NOMO-1 (cell line): ENCODE measurements around the gene LEMD1.
A peak's percentile ranks its signal among the peaks of the same experiment; 100 is the strongest.
"Not testable (repeated sequence)": the region's sequence is repeated elsewhere in the genome, so short reads cannot be mapped to it uniquely, and the experiment has no call there.

Source experiments
- DNase-seq, 2 experiments: peaks; one replicate each; lab custom pipeline; 2025; ENCODE audit not compliant: unreplicated experiment in 2 of 2; lab: John Stamatoyannopoulos, UW

The LEMD1 gene

DNA sequence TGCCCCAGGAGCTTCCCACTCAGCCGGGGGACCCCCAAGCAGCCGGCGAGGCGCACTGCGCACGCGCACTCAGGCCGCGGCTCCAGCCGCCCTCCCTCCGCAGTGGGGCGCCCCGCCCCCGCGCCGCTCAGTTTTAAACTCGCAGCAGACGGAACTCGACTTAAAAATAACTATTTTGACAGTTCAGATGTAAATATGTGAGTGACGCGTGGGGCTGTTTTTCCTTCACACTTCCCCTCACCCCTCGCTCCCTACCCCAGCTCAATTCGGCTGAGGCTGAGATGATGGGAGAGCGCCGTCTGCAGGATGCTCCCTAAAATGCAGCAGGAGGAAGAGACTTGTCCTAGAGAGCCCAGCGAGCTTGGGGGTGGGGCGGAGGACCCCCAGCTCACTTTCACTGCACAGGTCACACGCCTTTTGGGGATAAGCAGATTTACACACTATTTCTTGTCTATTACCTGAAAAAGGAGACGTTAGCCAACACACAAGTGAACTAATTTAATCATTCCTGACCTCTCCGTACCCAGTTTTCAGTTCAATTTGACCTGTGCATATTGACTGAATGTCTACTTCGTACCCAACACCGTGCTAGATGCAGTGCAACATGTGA, 8.9 kb upstream of the LEMD1 start:
- peak; percentile 33 to 49 for DNase-seq

DNA sequence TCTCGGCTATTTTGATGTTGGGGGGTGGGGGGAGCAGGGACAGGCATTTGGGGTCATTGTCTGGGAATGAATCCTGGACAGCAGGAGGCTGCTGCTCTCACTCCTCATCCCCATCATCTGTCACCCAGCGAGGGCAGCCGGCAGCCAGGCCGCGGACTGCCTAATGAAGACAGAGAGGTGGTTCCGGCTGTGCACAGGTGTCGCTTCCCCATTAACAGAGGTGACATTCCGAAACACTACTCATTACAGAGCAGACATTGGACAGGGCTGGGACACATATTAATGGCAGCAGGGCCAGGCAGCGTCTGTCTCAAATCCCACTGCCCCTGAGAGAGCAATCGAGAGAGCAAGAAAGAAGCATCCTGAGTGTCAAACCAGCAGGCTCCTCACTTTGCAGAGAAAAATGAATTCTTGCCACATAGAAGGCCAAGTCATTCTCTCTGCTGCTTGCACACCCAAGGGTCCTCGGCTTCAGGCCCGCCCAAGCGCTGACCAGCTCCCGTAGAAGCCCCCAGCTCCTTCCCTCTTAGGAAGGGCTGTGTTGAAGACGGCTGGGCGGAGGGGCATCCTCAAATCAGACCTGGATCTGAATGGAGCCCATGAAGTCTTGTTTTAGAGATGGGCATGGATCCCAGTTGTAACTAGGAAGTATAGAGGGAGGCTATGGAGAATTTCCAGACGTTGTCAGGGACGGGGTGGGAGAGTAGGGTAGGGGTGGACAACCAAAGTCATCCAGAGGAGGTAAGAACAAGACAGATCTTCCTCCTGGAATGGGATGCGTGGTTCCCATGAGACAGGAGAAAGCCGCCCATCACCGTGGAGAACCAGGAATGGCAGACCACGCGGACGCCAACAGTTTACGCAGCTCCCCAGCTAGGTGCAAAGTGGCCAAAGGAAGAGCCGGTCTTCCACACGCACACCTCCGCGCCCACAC, 8.2 kb upstream of the LEMD1 start:
- no peak for DNase-seq

DNA sequence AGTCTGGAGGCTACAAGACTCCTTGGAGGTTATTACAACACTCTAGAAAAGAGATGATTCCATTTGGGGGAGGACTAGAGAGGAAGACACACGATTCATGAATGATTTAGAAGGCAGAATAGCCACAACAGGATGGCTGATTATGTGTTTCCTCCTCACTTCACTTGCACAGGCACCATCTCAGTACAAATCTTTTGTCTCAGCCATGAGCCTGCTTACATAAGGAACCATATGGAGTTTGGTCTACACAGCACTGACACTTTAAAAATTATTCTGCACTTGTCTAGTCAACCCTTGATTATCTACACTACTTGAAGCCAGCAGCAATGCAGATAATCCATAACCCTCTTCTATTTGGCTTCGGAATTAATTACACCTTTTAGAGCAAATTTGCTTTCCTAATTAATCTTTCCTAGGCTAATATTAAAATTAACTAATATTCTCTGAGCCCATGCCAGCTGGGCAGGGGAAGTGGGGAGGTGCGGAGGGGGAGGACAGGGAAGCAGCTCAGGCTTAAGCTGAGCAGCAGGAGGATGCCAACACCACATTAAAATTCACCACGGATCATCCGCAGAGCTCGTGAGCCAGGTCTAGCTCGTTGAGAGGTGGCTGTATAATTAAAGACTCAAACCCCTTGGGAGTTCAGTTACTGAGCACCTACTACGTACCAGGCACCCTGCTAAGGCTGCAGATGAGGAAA, 3.2 kb upstream of the LEMD1 start:
- DNase-seq = no peak

DNA sequence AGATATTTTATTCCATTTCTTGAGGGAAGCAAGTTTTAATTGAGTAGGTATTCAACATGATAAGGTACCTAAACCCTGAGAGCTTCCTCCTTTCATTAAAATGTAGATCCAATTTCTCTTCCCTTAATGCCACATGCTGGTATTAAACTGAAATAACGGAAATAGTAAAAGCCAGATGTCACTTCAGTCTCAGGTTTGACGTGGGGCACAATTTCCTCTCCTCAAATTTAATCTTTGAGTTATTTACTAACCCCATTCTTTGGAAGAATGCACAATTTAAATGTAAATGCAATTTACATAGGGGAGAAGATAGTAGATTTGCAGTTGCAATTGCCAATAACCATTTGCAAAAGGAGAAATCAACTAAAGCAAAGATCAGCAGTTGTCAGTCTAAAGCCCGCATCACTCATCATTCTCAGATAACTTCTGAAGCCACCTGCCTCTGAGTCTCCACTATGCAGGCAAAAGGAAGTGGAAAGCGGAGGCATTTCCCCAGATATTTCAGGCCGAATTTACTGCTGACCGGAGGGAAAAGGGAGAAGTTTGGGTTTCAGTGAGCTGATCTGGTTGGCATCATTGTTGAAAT, 2.1 kb upstream of the LEMD1 start:
- DNase-seq = no peak

DNA sequence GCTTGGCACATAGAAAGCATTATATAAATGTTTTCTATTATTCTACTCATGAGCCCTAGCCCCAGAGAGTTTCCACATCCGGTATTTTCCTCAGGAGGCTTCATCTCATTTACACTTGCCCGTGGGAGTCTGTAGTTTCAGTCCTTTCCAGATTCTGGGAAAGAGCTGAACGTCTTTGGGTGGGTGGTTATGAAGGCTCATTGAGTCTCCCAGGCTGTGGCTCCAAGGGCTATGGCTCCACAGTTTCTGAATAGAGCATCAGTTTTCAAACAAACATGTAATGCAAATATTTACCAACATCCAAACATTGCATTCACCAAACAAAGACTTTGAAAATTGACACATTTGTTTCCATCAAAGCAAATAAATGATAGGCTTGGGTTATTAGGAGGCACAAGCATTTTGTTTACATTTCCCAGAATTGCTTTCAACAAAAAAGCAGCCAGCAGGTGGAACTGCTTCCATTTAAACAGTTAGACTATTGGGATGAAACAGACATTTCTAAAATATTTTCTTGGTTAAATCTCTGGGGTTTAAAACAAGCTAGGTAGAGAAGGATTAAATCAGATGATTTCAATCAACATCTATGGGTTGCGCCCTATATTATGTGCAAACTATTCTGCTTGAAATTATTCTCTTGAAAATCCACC, 1.3 kb upstream of the LEMD1 start:
- DNase-seq = no peak

DNA sequence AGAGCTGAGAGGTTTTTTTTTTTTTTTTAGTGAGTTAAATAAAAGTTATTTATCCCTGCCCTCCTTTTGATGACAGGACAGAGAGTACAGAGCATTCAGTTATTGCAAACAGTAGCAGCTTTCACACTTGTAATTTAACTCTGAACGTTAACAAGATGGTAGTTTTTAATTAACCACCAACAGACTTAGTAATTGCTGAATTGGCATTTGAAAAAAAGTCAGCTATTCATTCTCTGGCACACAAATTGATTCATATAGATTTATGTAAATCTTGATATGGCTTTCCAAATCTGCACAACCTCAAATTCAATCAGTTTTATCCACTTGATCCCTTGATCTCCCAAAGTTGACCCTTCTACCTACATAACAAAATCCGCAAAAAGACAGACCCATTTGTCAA, 918 bp downstream of the LEMD1 start:
- no peak for DNase-seq

DNA sequence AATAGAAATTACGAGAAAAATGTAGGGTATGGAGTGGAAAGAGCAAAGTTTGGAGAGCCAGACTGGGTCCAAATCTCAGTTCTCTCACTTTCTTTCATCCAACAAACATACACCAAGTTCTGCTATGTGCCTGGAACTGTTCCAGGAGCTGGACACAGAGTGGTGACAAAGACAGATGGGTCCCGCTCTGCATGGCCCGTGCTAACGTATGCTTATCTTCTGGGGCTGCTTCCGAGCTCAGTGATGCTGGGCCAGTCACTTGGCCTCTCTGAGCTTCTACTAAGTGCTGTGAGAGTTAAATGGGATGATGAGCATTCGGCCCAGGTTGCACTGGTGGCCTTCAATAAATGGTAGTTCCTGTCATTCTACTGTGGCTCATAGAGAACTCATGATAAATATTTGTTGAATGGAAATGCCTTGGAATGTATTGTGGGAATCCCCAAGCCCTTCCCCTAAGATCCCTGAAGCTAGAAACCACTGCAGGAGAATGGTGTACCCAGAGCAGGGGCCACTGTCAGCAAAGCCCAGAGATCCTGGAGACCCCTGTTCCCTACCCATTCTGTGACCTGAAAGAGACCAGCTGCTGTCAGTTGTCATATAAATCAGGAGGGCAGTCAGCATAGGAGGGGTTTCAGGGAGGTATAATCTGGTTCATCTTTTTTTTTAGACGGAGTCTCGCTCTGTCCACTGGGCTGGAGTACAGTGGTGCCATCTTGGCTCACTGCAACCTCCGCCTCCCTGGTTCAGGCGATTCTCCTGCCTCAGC, 3.8 kb downstream of the LEMD1 start:
- no peak for DNase-seq

DNA sequence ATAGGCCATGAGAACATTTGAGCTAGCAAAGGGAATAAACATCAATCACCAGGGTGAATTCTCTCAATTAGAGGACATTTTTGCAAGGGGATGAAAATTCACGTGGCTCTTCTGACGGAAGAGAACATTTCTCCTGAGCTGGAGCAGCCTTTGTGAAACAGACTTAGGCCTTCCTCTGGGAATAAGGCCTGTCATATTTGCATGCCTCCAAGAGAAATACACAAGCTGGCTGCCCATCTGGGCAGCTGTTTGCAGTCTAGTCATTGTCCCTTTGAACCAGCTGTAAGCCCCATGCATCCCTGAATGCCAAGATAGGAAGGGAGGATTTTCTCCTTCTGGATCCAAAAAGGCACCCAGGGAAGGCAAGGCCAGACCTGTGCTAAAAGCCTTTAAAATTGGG, 5.5 kb downstream of the LEMD1 start:
- no peak for DNase-seq

DNA sequence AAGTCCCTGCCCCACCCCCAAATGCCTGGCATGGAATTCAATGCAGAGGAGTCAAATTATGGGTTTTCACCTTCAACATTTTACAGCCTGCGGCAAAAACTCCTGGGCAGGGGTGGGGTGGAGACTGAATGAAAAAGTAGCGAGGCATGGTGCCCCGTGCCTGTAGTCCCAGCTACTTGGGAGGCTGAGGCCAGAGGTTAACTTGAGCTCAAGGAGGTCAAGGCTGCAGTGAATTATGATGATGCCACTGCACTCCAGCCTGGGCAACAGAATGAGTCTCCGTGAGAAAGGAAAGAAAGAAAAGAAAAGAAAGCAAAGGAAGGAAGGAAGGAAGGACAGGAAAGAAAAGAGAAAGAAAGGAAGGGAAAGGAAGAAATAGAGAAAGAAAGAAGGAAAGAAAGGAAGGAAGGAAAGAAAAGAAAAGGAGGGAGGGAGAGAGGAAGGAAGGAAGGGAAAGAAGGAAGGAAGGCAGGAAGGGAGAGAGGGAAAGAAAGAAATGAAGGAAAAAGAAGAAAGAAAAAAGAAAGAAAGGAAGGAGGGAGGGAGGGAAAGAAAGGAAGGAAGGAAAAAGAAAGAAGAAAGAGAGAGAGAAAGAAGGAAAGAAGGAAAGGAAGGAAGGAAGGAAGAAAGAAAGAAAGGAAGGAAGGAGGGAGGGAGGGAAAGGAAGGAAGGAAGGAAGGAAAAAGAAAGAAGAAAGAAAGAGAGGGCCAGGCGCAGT, 11.1 kb downstream of the LEMD1 start:
- no peak for DNase-seq

DNA sequence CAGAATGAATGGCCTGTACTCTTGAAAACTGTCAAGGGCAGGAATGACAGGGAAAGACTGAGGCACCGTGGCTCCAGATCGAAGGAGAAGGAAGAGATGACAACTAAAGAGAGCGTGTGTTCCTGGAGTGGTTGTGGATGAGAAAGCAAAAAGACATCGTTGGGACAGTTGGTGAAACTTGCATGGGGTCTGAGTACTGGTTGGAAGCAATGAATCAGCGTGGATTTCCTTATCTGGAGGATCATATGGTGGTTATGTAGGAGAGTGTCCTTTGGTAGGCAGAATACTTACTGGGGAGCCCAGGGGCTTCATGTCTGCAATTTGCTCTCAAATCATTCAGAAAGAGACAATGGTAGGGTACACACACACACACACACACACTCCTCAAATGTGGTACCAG, 13.9 kb downstream of the LEMD1 start:
- no peak for DNase-seq

DNA sequence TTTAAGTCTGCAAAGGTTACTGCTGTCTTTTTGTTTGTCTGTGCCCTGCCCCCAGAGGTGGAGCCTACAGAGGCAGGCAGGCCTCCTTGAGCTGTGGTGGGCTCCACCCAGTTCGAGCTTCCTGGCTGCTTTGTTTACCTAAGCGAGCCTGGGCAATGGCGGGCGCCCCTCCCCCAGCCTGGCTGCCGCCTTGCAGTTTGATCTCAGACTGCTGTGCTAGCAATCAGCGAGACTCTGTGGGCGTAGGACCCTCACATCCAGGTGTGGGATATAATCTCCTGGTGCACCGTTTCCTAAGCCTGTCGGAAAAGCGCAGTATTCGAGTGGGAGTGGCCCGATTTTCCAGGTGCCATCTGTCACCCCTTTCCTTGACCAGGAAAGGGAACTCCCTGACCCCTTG, 15.6 kb downstream of the LEMD1 start:
- not testable (repeated sequence) for DNase-seq

DNA sequence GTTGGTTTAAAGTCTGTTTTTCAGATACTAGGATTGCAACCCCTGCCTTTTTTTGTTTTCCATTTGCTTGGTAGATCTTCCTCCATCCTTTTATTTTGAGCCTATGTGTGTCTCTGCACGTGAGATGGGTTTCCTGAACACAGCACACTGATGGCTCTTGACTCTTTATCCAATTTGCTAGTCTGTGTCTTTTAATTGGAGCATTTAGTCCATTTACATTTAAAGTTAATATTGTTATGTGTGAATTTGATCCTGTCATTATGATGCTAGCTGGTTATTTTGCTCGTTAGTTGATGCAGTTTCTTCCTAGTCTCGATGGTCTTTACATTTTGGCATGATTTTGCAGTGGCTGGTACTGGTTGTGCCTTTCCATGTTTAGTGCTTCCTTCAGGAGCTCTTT, 17.4 kb downstream of the LEMD1 start:
- not testable (repeated sequence) for DNase-seq

DNA sequence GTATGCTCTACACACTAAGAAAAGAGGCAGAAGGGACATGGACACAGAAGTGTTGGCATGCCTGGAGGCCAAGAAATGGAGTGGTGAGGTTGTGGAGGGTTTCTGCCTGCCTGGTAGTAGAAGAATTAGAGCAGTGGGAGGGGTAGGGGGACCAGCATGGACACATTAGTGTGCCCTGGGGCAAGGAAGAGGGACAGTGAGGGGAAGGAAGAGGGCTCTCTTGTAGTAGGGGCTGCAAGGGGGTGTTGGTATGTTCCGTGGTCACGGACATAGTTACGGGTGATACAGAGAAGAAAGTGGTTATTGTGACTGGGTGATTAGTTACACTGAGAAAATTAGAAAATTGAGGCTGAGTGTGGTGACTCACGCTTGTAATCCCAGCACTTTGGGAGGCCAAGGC, 23.3 kb downstream of the LEMD1 start:
- no peak for DNase-seq

DNA sequence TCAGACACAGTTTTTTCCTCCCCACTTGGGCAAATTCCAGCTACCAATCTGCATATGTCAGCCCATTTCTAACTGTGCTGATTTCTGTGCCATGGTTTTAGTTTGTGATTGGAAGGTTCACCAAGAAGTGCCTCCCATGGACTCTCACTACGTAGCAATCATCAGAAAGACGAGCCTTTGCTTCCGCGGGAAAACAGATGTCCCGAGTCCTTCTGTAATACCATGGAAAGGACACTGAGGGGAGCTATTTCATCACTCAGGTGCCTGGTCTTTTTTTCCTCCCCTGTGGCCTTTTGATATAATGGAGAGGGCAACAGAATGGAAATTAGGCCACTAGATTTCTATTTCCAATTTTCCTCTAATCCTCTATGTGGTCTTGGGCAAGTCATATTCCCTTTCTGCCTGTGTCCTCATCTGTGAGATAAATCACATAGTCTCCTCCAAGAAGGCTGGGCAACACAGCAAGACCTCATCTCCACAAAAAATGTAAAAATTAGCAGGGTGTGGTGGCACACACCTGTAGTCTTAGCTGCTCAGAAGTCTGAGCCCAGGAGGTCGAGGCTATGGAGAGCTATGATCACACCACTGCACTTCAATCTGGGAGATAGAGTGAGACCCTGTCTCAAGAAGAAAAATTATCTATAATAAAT, 24.8 kb downstream of the LEMD1 start:
- DNase-seq = peak; percentile 11 to 65

DNA sequence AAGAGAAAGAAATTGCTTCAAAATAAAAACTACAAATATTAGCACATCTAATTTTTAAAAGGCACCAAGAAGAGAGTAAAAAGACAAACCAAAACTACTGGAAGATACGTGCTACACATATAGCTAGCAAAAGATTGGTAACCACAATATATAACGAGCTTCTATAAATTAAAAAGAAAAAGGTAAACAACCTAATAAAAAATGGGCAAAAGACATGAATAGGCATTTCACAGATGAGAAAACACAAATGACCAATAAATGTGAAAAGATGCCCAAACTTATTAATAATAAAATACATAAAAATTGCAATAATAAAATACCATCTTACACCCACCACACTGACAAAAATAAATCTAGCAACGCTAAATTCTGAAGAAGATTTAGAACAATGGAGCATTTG, 26.2 kb downstream of the LEMD1 start:
- DNase-seq = no peak

DNA sequence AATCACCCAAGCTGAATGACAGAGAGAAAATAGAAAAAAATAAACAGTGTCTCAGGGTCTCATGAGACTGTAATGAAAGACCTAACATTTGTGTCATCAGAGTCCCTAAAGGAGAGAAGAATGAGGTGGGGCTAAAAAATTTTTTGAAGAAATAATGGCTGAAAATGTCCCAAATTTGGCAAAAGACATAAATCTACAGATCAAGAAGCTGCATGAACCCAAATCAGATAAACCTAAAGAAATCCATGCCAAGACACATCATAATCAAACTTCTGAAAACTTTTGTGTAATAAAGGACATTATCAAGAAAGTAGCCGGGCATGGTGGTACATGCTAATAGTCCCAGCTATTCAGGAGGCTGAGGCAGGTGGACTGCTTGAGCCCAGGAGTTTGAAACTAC, 29.2 kb downstream of the LEMD1 start:
- DNase-seq = no peak

DNA sequence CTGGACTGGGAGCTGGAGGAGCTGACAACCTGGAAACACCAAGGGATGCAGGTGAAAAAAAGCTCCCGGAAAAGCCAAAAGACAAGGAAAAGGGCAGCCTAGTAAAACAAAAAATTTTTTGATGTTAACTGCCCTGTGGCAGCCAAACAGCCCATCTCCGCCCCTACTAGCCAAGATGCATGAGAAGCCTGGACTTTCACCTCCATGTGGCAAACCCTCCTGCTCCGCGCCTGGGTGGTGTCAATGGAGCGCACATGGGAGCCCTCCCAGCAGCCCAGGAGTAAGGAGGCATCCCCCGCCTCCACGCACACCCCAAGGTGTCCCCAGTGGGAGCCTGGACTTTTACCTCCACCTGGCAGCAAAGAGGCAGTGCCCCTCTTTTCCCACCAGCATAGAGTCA, 30.5 kb downstream of the LEMD1 start:
- no peak for DNase-seq

DNA sequence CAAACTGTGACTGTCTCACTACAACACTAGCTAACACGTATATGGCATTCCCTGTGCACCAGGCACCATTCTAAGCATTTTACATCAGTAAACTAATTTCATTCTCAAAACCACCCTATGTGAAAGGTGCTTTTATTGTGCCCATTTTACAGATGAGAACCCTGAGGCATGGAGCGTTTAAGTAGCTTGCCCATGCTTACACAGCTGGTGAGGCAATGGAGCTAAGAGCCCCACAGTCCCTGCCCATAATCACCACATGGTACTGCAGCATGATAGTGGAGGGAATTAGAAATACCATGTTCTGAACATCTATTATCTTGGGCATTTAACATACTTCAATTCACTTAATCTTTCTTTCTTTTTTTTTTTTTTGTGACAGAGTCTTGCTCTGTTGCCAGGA, 34.0 kb downstream of the LEMD1 start:
- no peak for DNase-seq

DNA sequence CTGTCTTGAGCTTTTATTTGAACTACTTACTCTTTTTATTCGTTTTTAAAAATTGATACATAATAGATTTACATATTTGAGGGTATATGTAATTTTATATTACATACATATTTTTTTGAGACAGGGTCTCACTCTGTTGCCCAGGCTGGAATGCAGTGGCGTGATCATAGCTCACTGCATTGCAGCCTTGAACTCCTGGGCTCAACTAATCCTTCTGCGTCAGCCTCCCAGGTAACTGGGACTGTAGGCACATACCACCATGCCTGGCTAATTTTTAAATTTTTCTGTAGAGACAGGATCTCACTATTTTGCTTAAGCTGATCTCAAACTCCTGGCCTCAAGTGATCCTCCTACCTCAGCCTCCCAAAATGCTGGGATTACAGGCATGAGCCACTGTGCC, 38.9 kb downstream of the LEMD1 start:
- DNase-seq = not testable (repeated sequence)
